ENCODE results near the gene PDZRN4.

Gene PDZRN4

DNA sequence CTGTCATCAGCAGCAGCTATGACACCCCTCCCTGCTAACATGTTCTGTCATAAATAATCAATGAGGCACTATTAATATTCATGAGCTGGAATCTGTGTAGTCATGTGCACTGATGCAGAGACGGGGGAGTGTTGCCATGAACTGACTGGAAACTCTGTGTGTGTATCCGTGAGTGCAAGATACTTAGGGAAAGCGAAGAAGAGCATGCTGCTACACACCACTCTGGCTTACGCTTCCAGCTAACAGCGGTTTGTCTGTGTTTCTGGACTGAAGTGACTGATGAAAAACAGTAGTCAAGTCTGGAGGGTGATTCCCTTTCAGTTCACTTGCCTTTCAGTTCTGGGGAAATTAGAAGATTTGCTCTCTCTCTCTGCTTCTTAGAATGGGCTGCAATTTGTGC is 249.4 kb downstream of the PDZRN4 start:
- TF ChIP-seq SIN3A (IDR thresholded peaks at IDR 0.05; ENCODE audit: borderline replicate concordance, insufficient read depth, low read length): no peak
- TF ChIP-seq TAF1 (IDR thresholded peaks at IDR 0.05; ENCODE audit: borderline replicate concordance, insufficient read depth, low read length): no peak
- TF ChIP-seq FOXP2 (optimal IDR thresholded peaks at IDR 0.05; ENCODE audit: borderline replicate concordance, extremely low read depth, extremely low read length, insufficient read depth): no peak
- TF ChIP-seq, protein P1, sequence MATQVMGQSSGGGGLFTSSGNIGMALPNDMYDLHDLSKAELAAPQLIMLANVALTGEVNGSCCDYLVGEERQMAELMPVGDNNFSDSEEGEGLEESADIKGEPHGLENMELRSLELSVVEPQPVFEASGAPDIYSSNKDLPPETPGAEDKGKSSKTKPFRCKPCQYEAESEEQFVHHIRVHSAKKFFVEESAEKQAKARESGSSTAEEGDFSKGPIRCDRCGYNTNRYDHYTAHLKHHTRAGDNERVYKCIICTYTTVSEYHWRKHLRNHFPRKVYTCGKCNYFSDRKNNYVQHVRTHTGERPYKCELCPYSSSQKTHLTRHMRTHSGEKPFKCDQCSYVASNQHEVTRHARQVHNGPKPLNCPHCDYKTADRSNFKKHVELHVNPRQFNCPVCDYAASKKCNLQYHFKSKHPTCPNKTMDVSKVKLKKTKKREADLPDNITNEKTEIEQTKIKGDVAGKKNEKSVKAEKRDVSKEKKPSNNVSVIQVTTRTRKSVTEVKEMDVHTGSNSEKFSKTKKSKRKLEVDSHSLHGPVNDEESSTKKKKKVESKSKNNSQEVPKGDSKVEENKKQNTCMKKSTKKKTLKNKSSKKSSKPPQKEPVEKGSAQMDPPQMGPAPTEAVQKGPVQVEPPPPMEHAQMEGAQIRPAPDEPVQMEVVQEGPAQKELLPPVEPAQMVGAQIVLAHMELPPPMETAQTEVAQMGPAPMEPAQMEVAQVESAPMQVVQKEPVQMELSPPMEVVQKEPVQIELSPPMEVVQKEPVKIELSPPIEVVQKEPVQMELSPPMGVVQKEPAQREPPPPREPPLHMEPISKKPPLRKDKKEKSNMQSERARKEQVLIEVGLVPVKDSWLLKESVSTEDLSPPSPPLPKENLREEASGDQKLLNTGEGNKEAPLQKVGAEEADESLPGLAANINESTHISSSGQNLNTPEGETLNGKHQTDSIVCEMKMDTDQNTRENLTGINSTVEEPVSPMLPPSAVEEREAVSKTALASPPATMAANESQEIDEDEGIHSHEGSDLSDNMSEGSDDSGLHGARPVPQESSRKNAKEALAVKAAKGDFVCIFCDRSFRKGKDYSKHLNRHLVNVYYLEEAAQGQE (IDR thresholded peaks at IDR 0.05; ENCODE audit: insufficient read depth in 1 of 2, low read depth in 2 of 2, low read length in 2 of 2): no peak
- no peak for TF ChIP-seq POLR2AphosphoS5 (IDR thresholded peaks at IDR 0.05; ENCODE audit: low read depth, low read length)

- TF ChIP-seq, protein P1 (IDR thresholded peaks at IDR 0.05; ENCODE audit: insufficient read depth in 1 of 2, low read depth in 2 of 2, low read length in 2 of 2): no peak
- no peak for TF ChIP-seq TAF1 (IDR thresholded peaks at IDR 0.05; ENCODE audit: borderline replicate concordance, insufficient read depth, low read length)
- TF ChIP-seq FOXP2 (optimal IDR thresholded peaks at IDR 0.05; ENCODE audit: borderline replicate concordance, extremely low read depth, extremely low read length, insufficient read depth): no peak
- no peak for TF ChIP-seq SIN3A (IDR thresholded peaks at IDR 0.05; ENCODE audit: borderline replicate concordance, insufficient read depth, low read length)
- no peak for TF ChIP-seq POLR2AphosphoS5 (IDR thresholded peaks at IDR 0.05; ENCODE audit: low read depth, low read length)
Observed at GRCh38 chr12:41438854-41439541, 250.9 kb downstream of the PDZRN4 start.

- no peak for TF ChIP-seq FOXP2 (optimal IDR thresholded peaks at IDR 0.05; ENCODE audit: borderline replicate concordance, extremely low read depth, extremely low read length, insufficient read depth)
- no peak for TF ChIP-seq SIN3A (IDR thresholded peaks at IDR 0.05; ENCODE audit: borderline replicate concordance, insufficient read depth, low read length)
- TF ChIP-seq POLR2AphosphoS5 (IDR thresholded peaks at IDR 0.05; ENCODE audit: low read depth, low read length): no peak
- TF ChIP-seq, protein P1 (IDR thresholded peaks at IDR 0.05; ENCODE audit: insufficient read depth in 1 of 2, low read depth in 2 of 2, low read length in 2 of 2): no peak
- TF ChIP-seq TAF1 (IDR thresholded peaks at IDR 0.05; ENCODE audit: borderline replicate concordance, insufficient read depth, low read length): no peak
Observed at GRCh38 chr12:41439801-41440200, 251.7 kb downstream of the PDZRN4 start.

DNA sequence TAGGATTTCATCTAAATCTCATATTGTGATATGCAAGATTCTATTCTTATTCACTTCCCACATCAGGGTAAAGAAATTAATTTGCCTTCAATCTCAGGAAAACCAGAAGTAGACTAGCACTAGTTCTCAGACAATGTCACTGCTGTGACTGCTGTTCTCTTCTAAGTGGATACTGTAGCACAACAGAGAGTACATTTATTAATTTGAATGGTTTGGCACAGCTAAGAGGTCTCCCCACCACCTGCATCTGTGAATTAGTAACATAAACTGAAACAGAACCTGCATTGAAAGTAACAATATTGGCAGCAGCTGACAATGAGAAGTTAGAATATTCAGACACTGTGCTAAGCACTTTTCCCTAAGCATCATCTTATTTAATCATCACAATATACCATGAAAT is 253.1 kb downstream of the PDZRN4 start:
- no peak for TF ChIP-seq POLR2AphosphoS5 (IDR thresholded peaks at IDR 0.05; ENCODE audit: low read depth, low read length)
- no peak for TF ChIP-seq TAF1 (IDR thresholded peaks at IDR 0.05; ENCODE audit: borderline replicate concordance, insufficient read depth, low read length)
- no peak for TF ChIP-seq SIN3A (IDR thresholded peaks at IDR 0.05; ENCODE audit: borderline replicate concordance, insufficient read depth, low read length)
- no peak for TF ChIP-seq FOXP2 (optimal IDR thresholded peaks at IDR 0.05; ENCODE audit: borderline replicate concordance, extremely low read depth, extremely low read length, insufficient read depth)
- TF ChIP-seq, protein P1 (IDR thresholded peaks at IDR 0.05; ENCODE audit: insufficient read depth in 1 of 2, low read depth in 2 of 2, low read length in 2 of 2): no peak

Data from PFSK-1 (cell line).